Neural cell (in vitro differentiated cells): ENCODE data around the gene TRERF1. TPM values are rescaled to one million over a fixed set of nuclear protein-coding genes. Genes with fewer than 3 reads are reported as not detected.

Experiments
- H2AFZ ChIP-seq: fragments of 200-600, 300-800 bp; sonication (generic), shearing (Covaris generic); 2 replicates; pipeline ENCODE4 v1.6.0; 2014; ENCODE audit warnings: low read depth, mild to moderate bottlenecking, antibody characterized with exemption, low read length, moderate library complexity
- H3F3A ChIP-seq: fragments of 200-600 bp; shearing (Covaris generic); 2 replicates; pipeline ENCODE4 v1.6.1; 2016; ENCODE audit warnings: mild to moderate bottlenecking, moderate library complexity, mixed read lengths, antibody characterized with exemption, low read length; ENCODE audit not compliant: insufficient read depth, poor library complexity, severe bottlenecking
- H3K27ac ChIP-seq: fragments of 200-600, 300-800 bp; sonication (generic), shearing (Covaris generic); 2 replicates; pipeline ENCODE4 v1.5.1; 2014; ENCODE audit warnings: mild to moderate bottlenecking, low read length, moderate library complexity
- H3K27me3 ChIP-seq: fragments of 300-800, 200-600 bp; sonication (generic), shearing (Covaris generic); 2 replicates; pipeline ENCODE4 v1.6.0; 2014; ENCODE audit warnings: mild to moderate bottlenecking, low read depth, low read length, moderate library complexity; ENCODE audit not compliant: insufficient read depth
- H3K36me3 ChIP-seq: fragments of 300-800, 200-600 bp; sonication (generic), shearing (Covaris generic); 2 replicates; pipeline ENCODE4 v1.5.1; 2014; ENCODE audit warnings: mild to moderate bottlenecking, antibody characterized with exemption, low read length, moderate library complexity; ENCODE audit not compliant: insufficient read depth
- H3K4me2 ChIP-seq: fragments of 300-800, 200-600 bp; sonication (generic), shearing (Covaris generic); 2 replicates; pipeline ENCODE4 v1.6.0; 2014; ENCODE audit warnings: mild to moderate bottlenecking, low read length
- H3K4me3 ChIP-seq: fragments of 300-800, 200-600 bp; sonication (generic), shearing (Covaris generic); 2 replicates; pipeline ENCODE4 v1.5.1; 2014; ENCODE audit warnings: mild to moderate bottlenecking, low read length, moderate library complexity
- H3K79me2 ChIP-seq: fragments of 200-600 bp; shearing (Covaris generic); replicated peaks from 2 replicates; pipeline ENCODE4 v1.6.0; 2014; ENCODE audit warnings: mild to moderate bottlenecking, low read length, moderate library complexity; ENCODE audit not compliant: insufficient read depth
- H3K9ac ChIP-seq: fragments of 300-800, 200-600 bp; sonication (generic), shearing (Covaris generic); 2 replicates; pipeline ENCODE4 v1.6.1; 2016; ENCODE audit warnings: mild to moderate bottlenecking, low read length, mixed read lengths
- H3K9me2 ChIP-seq: fragments of 200-600 bp; shearing (Covaris generic); 2 replicates; pipeline ENCODE4 v1.6.1; 2016; ENCODE audit warnings: mild to moderate bottlenecking, low read length, mixed read lengths; ENCODE audit not compliant: insufficient read depth
- H3K9me3 ChIP-seq: fragments of 200-600, 300-800 bp; sonication (generic), shearing (Covaris generic); 2 replicates; pipeline ENCODE4 v1.6.1; 2016; ENCODE audit warnings: mild to moderate bottlenecking, mixed run types, low read length, moderate library complexity, mixed read lengths
- H4K20me1 ChIP-seq: fragments of 200-600 bp; shearing (Covaris generic); 2 replicates; pipeline ENCODE4 v1.6.1; 2016; ENCODE audit warnings: mild to moderate bottlenecking, mixed run types; ENCODE audit not compliant: insufficient read depth
- CTCF ChIP-seq: fragments of 450-650 bp; IDR thresholded peaks from 2 replicates; pipeline ENCODE4 v1.5.1; 2014; ENCODE audit warnings: antibody characterized with exemption, mild to moderate bottlenecking, moderate library complexity; ENCODE audit not compliant: poor library complexity, severe bottlenecking
- EP300 ChIP-seq: fragments of 450-650 bp; conservative IDR thresholded peaks from 2 replicates; pipeline ENCODE4 v1.6.1; 2014; ENCODE audit warnings: antibody characterized with exemption, mild to moderate bottlenecking, moderate library complexity; ENCODE audit not compliant: poor library complexity, severe bottlenecking
- EZH2 ChIP-seq: fragments of 200-600, 300-800 bp; shearing (Covaris generic), sonication (generic); IDR thresholded peaks from 2 replicates; pipeline ENCODE4 v1.6.1; 2014; ENCODE audit warnings: antibody characterized with exemption, low read length, borderline replicate concordance, mild to moderate bottlenecking; ENCODE audit not compliant: insufficient read depth, poor library complexity, severe bottlenecking
- MXI1 ChIP-seq: fragments of 450-650 bp; conservative IDR thresholded peaks from 2 replicates; pipeline ENCODE4 v1.6.1; 2014; ENCODE audit warnings: antibody characterized with exemption, mild to moderate bottlenecking; ENCODE audit not compliant: poor library complexity, severe bottlenecking
- POLR2AphosphoS5 ChIP-seq: IDR thresholded peaks from 2 replicates; pipeline ENCODE4 v1.6.1; 2012
- RAD21 ChIP-seq: fragments of 450-650 bp; conservative IDR thresholded peaks from 2 replicates; pipeline ENCODE4 v1.6.1; 2014; ENCODE audit warnings: antibody characterized with exemption, mild to moderate bottlenecking, moderate library complexity
- REST ChIP-seq: IDR thresholded peaks from 2 replicates; pipeline ENCODE4 v1.6.1; 2012; ENCODE audit warnings: borderline replicate concordance
- SMC3 ChIP-seq: fragments of 450-650 bp; conservative IDR thresholded peaks from 2 replicates; pipeline ENCODE4 v1.6.1; 2014; ENCODE audit warnings: antibody characterized with exemption, mild to moderate bottlenecking, moderate library complexity; ENCODE audit not compliant: poor library complexity
- TAF1 ChIP-seq: IDR thresholded peaks from 2 replicates; pipeline ENCODE4 v1.6.1; 2012; ENCODE audit warnings: low read depth
- polyA plus RNA-seq: library from polyadenylated mRNA; depleted of rRNA; stranded (reverse); fragments of >200 nt; gene quantifications from 2 replicates; pipeline ENCODE4 v1.2.3, GENCODE V29; 2014

The TRERF1 gene
- polyA plus RNA-seq, 1 donor from 2014 or later, result 4.5 TPM

GRCh38 chr6:42411406-42411805 is 40.3 kb downstream of the TRERF1 start:
- no peaks in the 10 kb centered on the region for H3K36me3 ChIP-seq
- no peaks in the 10 kb centered on the region for H3F3A ChIP-seq
- no peak overlapping the region for H2AFZ ChIP-seq
- peaks cover 5% of the 10 kb centered on the region for H3K79me2 ChIP-seq
- no peak overlapping the region for H3K4me2 ChIP-seq
- H3K9me2 ChIP-seq, result no peaks in the 10 kb centered on the region
- H3K9ac ChIP-seq, result no peak overlapping the region
- no peaks in the 10 kb centered on the region for H4K20me1 ChIP-seq
- TF ChIP-seq RAD21 (no peak), EP300 (no peak), TAF1 (no peak), SMC3 (no peak), CTCF (no peak), POLR2AphosphoS5 (no peak), EZH2 (no peak), REST (no peak), MXI1 (no peak)
- no peaks in the 10 kb centered on the region for H3K27me3 ChIP-seq
- H3K9me3 ChIP-seq, result no peaks in the 10 kb centered on the region
- no peak overlapping the region for H3K4me3 ChIP-seq
- no peak overlapping the region for H3K27ac ChIP-seq

GRCh38 chr6:42410861-42411260 is 40.9 kb downstream of the TRERF1 start:
- Histone ChIP-seq H3K9me3 (no peaks in the 10 kb centered on the region), H4K20me1 (no peaks in the 10 kb centered on the region), H3K9ac (no peak overlapping the region), H3K27me3 (no peaks in the 10 kb centered on the region), H3K36me3 (no peaks in the 10 kb centered on the region), H2AFZ (no peak overlapping the region), H3K9me2 (no peaks in the 10 kb centered on the region), H3K27ac (no peak overlapping the region), H3K4me2 (no peak overlapping the region), H3K4me3 (no peak overlapping the region), H3K79me2 (peaks cover 5% of the 10 kb centered on the region), H3F3A (no peaks in the 10 kb centered on the region)
- TF ChIP-seq SMC3 (no peak), EZH2 (no peak), POLR2AphosphoS5 (no peak), CTCF (no peak), RAD21 (no peak), TAF1 (no peak), REST (no peak), MXI1 (no peak), EP300 (no peak)
